Bone marrow (tissue), 2 donors: ENCODE data around the gene HSPA12B.
A peak's percentile ranks its signal among the peaks of the same experiment; 100 is the strongest.

Experiments
- DNase-seq, 2 donors: peaks; one replicate each; lab custom pipeline; 2025; lab: John Stamatoyannopoulos, UW

Gene HSPA12B

GRCh38 chr20:3704087-3704486 is 28.4 kb upstream of the HSPA12B start:
- DNase-seq = no peak

GRCh38 chr20:3705491-3705969 is 27.0 kb upstream of the HSPA12B start:
- DNase-seq = no peak

GRCh38 chr20:3705970-3706739 is 26.3 kb upstream of the HSPA12B start:
- DNase-seq = no peak

GRCh38 chr20:3706774-3707507 is 25.5 kb upstream of the HSPA12B start:
- DNase-seq = no peak

GRCh38 chr20:3707508-3707899 is 25.0 kb upstream of the HSPA12B start:
- DNase-seq = no peak

GRCh38 chr20:3710011-3710466 is 22.4 kb upstream of the HSPA12B start:
- no peak for DNase-seq

GRCh38 chr20:3710703-3711483 is 21.6 kb upstream of the HSPA12B start:
- peak; percentile 41 to 52 for DNase-seq

GRCh38 chr20:3711484-3711941 is 21.0 kb upstream of the HSPA12B start:
- no peak for DNase-seq

GRCh38 chr20:3712279-3712873 is 20.1 kb upstream of the HSPA12B start, which contains the start of gene SIGLEC1:
SIGLEC1 (minus strand) TSS chr20:3712600; CDS start chr20:3707128, 5,472 bp downstream.
- DNase-seq = peak in 1 of 2 donors; percentile 16

GRCh38 chr20:3714092-3714491 is 18.4 kb upstream of the HSPA12B start:
- DNase-seq = no peak

GRCh38 chr20:3716195-3716834 is 16.2 kb upstream of the HSPA12B start:
- peak in 1 of 2 donors; percentile 3 for DNase-seq

- DNase-seq = no peak
Measured at GRCh38 chr20:3719046-3719445, 13.4 kb upstream of the HSPA12B start.

- DNase-seq = no peak
Measured at GRCh38 chr20:3720068-3720467, 12.4 kb upstream of the HSPA12B start.

GRCh38 chr20:3720626-3721025 is 11.9 kb upstream of the HSPA12B start:
- DNase-seq = no peak

- no peak for DNase-seq
Measured at GRCh38 chr20:3721912-3722311, 10.6 kb upstream of the HSPA12B start.

GRCh38 chr20:3723284-3723683 is 9.2 kb upstream of the HSPA12B start:
- DNase-seq = no peak

GRCh38 chr20:3724356-3724755 is 8.1 kb upstream of the HSPA12B start:
- no peak for DNase-seq

GRCh38 chr20:3727401-3728021 is 5.0 kb upstream of the HSPA12B start:
- no peak for DNase-seq

- no peak for DNase-seq
Measured at GRCh38 chr20:3728354-3728753, 4.1 kb upstream of the HSPA12B start.

- DNase-seq = no peak
Measured at GRCh38 chr20:3728876-3729275, 3.6 kb upstream of the HSPA12B start.

- DNase-seq = no peak
Measured at GRCh38 chr20:3729378-3729777, 3.1 kb upstream of the HSPA12B start.
